H1 (cell line): ENCODE results near the gene VPS35L. TPM values are rescaled to one million over a fixed set of nuclear protein-coding genes. Genes with fewer than 3 reads are reported as not detected.

Experiments used
- ATF2 ChIP-seq: IDR thresholded peaks from 2 replicates; pipeline ENCODE4 v1.6.1; 2012; ENCODE audit warnings: low read length, inconsistent platforms
- CBX5 ChIP-seq: fragments of 300-800, 300-1000 bp; sonication (generic); IDR thresholded peaks from 2 replicates; pipeline ENCODE4 v1.7.1; 2016; ENCODE audit warnings: antibody characterized with exemption, low read length, low read depth
- FOSL1 ChIP-seq: IDR thresholded peaks from 2 replicates; pipeline ENCODE4 v1.6.1; 2011; ENCODE audit warnings: mild to moderate bottlenecking, low read depth, low read length, moderate library complexity; ENCODE audit not compliant: insufficient read depth
- NRF1 ChIP-seq: IDR thresholded peaks from 2 replicates; pipeline ENCODE4 v1.6.1; 2011; ENCODE audit warnings: mild to moderate bottlenecking, low read depth, low read length, improper control_type of control experiment
- SIN3A ChIP-seq, 2 experiments: IDR thresholded peaks in 1 of 2; conservative IDR thresholded peaks in 1 of 2; 2 replicates each; pipeline ENCODE4 v1.6.1; 2011 to 2012; ENCODE audit warnings: low read length in 2 of 2, improper control_type of control experiment in 1 of 2, low read depth in 1 of 2, mild to moderate bottlenecking in 1 of 2
- USF2 ChIP-seq: IDR thresholded peaks from 2 replicates; pipeline ENCODE4 v1.6.1; 2011; ENCODE audit warnings: low read length, improper control_type of control experiment
- polyA plus RNA-seq, 7 experiments: library from polyadenylated mRNA; depleted of rRNA in 3 of 7; stranded (reverse) in 5 of 7; unstranded in 2 of 7; fragments of >200 nt in 5 of 7; fragments of 200-250 nt in 2 of 7; gene quantifications; 1 replicate in 5 of 7; 2 replicates in 1 of 7; 4 replicates in 1 of 7; pipeline versions ENCODE4 v1.2.1 to v1.2.3, GENCODE V29; 2011 to 2013; ENCODE audit warnings: missing spikeins in 2 of 7, mixed read lengths in 2 of 7
- total RNA-seq: library from RNA; stranded (reverse); fragmentation: NEBNext Ultra II Directional; extraction: Animal tissue kit (Norgen Biotek cat#: 25700); gene quantifications from 2 replicates; pipeline ENCODE4 v1.2.1, GENCODE V29; 2021

VPS35L gene
- total and polyA plus RNA-seq, 2 of the 8 experiments (the other 6 are each of a cell fraction or from before 2014, with no cell fraction given): 31.5 to 57.1 TPM

GRCh38 chr16:19737306-19738038, 182.0 kb downstream of the VPS35L start (continued):
- TF ChIP-seq ATF2 (no peak), USF2 (no peak), SIN3A (conservative IDR thresholded peaks at IDR 0.05 in 1 of 2, IDR thresholded peaks at IDR 0.05 in 1 of 2; ENCODE audit: low read depth in 1 of 2, low read length in 2 of 2) (no peak), CBX5 (no peak), FOSL1 (no peak), NRF1 (no peak)
